HG02623 (cell line): ENCODE measurements around the gene IQCN.

Experiments used
- ATAC-seq: cut with Tn5 transposase; IDR thresholded peaks from one replicate; pipeline ENCODE4 v1.9.1; 2021; ENCODE audit warnings: moderate library complexity; ENCODE audit not compliant: unreplicated experiment

IQCN gene

DNA sequence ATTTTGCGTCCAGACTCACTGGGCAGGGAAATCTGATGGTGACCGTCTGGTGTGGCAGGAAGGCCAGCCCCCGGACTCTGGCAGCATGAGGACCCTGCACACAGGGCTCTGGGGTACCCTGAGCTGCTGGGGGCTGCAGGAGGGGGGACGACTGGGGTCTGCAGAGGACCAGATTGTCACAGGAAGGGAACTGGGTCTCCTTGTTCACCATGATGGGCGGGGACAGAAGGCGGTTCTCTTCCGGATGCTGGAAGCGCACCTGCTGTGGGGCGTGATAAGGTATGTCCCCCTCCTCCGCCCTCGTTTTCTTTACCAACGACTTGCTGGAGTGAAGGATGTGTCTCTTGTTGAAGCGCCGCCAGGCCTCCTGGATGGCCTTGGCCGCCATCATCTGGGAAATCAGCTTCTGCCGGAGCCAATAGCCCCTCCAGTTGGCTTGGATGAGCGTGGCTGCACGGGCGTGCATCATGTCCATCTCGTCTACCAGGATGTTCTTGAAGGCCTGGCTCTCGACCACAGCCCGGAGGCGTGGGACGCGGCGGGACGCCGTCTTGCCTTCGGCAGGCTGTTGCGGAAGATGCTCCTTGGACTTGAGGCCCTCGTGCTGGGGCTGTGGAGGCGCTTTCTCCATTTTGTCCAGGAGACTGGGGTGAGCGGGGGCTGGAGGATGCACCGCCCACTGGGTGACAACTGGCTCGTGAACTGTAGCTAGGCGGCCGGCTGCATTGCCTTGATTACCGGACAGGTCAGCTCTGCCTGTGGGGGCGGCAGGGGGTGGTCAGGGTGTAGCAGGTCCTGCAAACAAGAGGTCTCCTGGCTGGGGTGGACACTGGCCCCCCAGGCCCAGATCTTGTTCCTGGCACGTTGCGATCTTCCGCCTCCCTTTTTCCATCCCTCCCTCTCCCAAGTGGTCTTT lies 7.2 kb downstream of the IQCN start:
- no peak for ATAC-seq

- ATAC-seq = no peak
Observed at GRCh38 chr19:18265582-18265981, 8.7 kb downstream of the IQCN start.

DNA sequence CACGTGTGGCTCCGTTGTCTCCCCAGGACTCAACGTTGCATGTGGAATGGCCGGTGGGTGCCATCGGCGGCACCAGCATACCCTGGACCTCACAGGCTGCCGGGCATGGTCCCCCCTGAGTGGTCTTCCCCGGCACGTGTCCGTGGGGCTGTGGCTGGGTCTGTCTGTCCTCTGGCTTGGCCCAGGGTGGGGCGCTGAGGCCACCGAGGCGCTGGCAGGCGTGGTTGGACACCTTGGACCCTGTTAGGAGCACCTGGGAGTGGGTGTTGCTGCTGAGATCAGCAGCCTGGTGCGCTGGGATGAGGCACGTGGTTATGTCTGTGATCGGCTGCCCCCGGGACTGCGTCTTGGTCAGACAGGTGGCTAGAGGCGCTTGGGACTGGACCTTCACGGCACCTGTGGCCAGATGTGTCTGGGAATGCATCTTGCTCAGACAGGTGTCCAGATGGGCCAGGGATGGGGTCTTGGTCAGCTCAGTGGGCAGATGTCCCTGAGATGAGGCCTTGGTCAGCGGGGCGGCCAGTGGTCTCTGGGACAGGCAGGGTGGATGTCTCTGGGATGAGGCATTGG lies 9.2 kb downstream of the IQCN start:
- no peak for ATAC-seq

GRCh38 chr19:18264137-18264854 lies 10.0 kb downstream of the IQCN start:
- ATAC-seq = no peak

DNA sequence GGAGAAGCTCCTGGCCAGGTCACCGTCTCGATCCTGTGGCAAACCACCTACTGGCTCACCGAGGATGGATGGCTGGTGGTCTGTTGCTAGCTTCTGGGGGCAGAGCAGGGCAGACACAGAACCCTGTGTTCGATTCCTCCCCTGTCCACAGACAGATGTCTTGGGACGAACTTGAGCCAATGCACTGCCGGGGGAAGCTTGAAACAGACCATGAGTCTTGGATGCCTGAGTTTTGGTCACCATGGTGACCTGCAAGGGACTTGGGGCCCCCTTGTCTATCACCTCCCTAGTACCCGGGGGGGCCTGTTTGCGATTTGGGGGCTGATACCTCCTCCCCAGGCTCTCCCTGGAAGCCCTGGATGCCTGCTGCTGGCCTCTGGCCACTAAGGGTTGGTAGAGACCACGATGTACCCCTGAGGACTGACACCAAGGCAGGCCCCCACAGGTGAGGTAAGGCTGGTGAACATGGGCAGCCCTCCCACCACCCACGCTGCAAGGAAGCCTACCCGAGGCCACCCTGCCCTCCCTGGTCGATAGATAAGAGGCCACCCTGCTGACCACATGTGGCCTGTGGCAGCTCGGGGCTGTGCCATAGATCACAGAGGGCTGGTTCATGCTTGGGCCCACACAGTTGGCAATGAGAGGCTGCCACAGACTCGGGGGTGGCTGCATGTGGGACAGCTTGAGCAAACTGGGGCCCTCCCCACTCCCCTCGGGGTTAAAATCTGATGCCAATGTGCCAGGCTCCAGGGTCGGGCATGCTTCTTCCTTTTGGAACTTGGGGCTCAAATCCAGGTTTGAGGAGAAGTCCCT lies 10.7 kb downstream of the IQCN start:
- ATAC-seq = no peak

DNA sequence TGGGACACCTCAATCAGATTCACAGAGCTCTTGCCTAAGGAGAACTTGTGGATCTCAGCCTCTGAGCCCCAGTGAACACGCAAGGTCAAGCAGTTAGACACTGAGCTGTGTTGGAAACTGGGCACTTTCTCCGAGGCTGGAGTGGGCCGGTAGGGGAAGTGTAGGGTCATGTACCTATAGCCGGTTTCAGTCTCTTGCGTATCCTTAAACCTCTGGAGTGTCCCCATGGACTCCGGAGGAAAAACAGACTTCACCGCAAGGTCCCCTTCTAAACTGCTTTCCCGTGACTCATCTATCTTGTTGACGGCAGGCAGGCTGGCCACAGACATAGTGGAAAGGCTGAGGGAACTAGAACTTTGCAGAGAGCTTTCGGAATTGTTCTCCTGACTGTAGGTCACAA lies 11.3 kb downstream of the IQCN start:
- no peak for ATAC-seq

DNA sequence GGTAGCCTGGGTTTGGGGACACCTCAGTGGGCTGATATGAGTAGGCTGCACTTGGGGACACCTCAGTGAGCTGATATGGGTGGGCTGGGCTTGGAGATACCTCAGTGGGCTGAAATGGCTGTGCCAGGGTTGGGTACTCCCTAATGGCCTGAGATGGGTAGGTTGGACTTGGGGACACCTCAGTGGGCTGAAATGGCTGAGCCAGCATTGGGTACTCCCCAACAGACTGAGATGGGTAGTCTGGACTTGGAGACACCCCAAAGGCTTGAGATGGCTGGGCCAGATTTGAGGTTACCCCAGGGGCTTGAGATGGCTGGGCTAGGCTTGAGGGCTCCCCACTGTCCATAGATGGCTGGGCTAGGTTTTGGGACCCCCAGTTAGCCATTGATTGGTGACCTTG lies 12.1 kb downstream of the IQCN start:
- no peak for ATAC-seq

DNA sequence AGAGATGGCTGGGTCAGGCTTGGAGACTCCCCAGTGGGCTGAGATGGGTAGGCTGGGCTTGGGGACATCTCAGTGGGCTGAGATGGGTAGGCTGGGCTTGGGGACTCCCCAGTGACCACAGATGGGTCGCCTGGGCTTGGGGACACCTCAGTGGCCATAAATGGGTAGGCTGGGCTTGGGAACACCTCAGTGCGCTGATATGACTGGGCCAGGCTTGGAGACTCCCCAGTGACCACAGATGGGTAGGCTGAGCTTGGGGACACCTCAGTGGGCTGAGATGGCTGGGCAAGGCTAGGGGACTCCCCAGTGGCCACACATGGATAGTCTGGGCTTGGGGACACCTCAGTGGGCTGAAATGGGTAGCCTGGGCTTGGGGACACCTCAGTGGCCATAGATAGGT lies 12.8 kb downstream of the IQCN start:
- no peak for ATAC-seq

GRCh38 chr19:18259893-18260292 lies 14.4 kb downstream of the IQCN start:
- no peak for ATAC-seq

DNA sequence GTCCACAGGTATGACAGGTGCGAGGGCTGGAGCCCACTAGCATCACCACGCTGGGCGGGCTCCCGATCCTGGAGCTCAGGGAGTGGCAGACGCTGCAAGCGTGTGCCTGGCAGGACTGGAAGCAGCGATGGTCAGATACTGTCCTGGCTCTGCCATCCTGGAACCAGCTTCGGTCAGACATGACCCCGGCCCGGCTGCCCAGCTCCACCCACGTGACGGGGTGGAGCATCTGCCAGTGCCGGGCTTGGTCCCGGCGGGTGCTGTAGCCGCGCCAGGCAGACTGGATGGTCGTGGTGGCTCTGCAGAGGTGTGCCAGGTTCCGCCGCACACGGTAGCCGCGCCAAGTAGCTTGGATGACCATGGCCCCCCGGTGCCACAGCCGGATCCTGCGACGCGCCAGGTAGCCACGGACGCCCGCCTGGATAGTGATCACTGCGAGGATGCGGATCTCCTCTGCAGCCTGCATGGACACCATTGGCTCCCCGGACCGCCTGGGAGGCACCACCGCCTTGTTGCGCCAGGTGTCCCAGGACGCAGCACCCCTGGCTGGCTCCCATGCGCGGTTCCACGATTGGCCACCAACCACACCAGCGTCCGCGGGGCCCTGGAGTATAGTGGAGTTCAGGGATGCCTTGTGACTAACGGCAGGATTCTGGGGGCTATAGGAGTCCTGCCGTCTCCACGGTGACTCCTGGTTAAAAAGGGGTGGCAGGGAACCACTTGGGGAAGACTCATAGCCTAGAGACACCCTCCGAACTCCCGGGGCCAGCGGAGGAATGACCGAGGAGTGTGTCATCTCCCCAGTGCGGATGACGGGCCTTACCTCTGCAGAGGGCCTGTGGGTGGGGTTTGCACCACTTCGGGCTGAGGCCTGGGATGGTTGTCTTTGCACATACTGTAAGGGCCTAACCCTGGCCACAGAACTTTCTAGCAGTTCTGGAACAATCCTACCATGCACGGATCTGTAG lies 16.5 kb downstream of the IQCN start:
- no peak for ATAC-seq

DNA sequence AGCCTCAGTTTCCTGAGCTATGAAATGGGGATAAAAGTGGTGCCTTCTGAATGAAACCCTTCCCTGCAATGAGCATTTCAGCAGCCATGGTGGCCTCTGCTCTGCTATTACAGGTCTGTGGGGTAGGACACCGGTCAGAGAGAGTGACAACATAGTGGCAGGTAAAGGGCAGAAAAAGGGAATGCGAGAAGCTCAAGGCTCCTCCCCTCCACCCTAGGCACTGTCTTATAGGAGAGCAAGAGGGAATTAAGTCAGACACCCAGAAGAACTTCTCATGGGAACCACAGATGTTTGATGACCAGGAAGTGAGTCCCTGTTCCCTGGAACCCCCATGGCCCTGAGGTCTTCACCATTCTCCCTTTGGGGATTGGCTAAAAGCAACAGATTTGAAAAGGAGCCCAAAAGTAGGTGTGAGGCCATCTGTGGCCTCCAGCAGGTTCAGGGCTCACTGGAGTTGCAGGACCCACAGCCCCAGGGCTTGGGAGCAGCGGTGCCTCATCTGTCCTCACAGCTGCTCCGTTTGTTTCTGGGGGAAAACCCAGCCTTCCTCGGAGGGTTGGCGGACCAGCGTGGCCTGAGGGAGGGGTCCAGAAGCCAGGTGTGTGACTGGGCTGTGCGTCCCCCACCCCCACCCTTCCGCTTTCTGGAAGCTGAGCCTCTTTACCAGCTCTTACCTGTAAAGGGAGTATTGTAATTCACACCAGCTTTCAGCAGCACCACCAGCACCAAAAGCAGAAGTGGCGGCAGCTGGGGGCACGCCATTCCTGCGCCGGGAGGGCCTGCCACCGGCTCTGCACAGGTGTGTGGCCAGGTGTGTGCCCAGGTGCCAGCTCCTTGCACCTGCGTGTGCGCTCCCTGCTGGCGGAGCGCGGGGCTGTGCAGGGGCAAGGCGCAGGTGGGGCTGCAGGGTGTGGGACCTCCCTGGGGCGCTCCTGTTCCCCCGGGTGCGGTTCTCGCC lies 19.4 kb downstream of the IQCN start:
- no peak for ATAC-seq

DNA sequence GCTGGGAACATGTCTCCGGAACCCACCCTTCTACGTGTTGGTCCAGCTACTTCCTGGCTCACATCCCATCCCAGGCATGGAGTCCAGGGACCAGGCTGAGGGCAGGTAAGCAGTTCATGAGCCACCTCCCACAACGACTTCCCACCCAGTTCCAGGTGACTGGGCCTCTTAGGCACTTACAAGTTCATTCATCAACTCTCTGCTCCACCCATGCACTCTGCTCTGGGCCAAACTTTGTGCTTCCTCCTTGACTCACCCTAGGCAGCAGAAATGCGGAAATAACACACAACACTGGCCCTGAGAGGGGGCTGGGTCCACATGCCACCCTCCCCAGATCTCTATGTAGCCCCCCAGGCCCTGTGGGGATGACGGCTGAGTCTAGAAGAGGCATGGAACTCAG lies 20.5 kb downstream of the IQCN start:
- ATAC-seq = no peak

DNA sequence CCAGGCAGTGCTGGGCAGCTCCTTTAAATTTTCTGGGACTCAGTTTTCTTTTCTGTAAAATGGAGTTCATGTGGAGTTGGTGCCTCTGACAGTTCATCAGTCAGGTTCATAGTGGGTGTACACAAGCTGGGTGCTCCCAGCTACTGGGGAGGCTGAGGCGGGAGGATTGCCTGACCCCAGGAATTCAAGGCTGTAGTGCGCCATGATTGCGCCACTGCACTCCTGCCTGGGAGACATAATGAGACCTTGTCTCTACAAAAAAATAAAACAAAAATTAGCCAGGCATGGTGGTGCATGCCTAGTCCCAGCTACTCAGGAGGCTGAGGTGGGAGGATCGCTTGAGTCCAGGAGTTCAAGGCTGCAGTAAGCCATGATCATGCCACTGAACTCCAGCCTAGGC lies 21.1 kb downstream of the IQCN start:
- no peak for ATAC-seq

- ATAC-seq = no peak
Observed at GRCh38 chr19:18252370-18252717, 21.9 kb downstream of the IQCN start.

- ATAC-seq = no peak
Observed at GRCh38 chr19:18251587-18252369, 22.5 kb downstream of the IQCN start.

- ATAC-seq = no peak
Observed at GRCh38 chr19:18249834-18250233, 24.4 kb downstream of the IQCN start.

GRCh38 chr19:18245297-18245696 lies 29.0 kb downstream of the IQCN start:
- ATAC-seq = no peak

DNA sequence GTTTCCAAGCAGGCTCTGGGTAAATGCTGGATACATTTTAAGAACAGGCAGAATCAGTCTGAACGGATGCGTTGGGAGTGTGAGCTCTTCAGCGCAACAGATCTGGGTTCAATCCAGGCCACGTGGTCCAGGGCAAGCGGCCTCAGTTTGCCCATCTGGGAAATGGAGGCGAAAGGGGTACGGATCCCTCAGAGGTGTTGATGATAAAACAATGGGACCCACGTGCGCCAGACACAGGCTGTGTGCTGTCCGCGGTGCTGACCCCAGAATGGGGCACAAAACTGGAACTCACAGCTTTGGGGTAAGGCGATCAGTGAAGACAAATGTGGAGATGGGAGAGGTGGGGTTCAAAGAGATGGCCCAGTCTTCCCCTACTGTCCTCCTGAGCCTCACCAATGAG lies 34.9 kb downstream of the IQCN start:
- ATAC-seq = no peak
